ENCODE measurements around the gene PBX1. TPM values are rescaled to one million over a fixed set of nuclear protein-coding genes. Genes with fewer than 3 reads are reported as not detected.

The PBX1 gene
- total and polyA plus RNA-seq, 2 experiments from 2014 or later: 9.7 to 38.8 TPM

- H4K20me1 ChIP-seq (ENCODE audit: insufficient read depth): no peaks in the 10 kb centered on the region
- no peak overlapping the region for H3K4me3 ChIP-seq
- H3K79me2 ChIP-seq (ENCODE audit: insufficient read depth): peaks cover 26% of the 10 kb centered on the region
- TF ChIP-seq EZH2phosphoT487 (IDR thresholded peaks at IDR 0.05; ENCODE audit: insufficient read depth, low read depth) (no peak), EZH2 (IDR thresholded peaks at IDR 0.05; ENCODE audit: insufficient read depth, poor library complexity, severe bottlenecking) (no peak)
- no peak overlapping the region for H3K27ac ChIP-seq
- no peaks in the 10 kb centered on the region for H3K27me3 ChIP-seq (replicated peaks; ENCODE audit: insufficient read depth)
- H3K36me3 ChIP-seq (ENCODE audit: low read depth): no peaks in the 10 kb centered on the region
- H3K9me2 ChIP-seq (ENCODE audit: insufficient read depth): no peaks in the 10 kb centered on the region
- peaks cover 87% of the 10 kb centered on the region for H3F3A ChIP-seq (ENCODE audit: insufficient read depth)
- no peaks in the 10 kb centered on the region for H3K9me3 ChIP-seq (ENCODE audit: low read depth)
- H3K9ac ChIP-seq: no peak overlapping the region
- peaks cover 79% of the 10 kb centered on the region for H3K4me1 ChIP-seq (ENCODE audit: insufficient read depth)
- in situ Hi-C loops (cut with MboI): no loop called here
- WGBS, 2 experiments (ENCODE audit: low coverage in 1 of 2, low lambda C conversion rate in 2 of 2, missing lambda C conversion rate in 2 of 2): 98 to 100% methylated on average over 2 of the region's 2 CpGs
- DNase-seq: no peak
- H2AFZ ChIP-seq: no peak overlapping the region
- no peak overlapping the region for H3K4me2 ChIP-seq (ENCODE audit: unreplicated experiment)
These were observed 211.1 kb downstream of the PBX1 start for GRCh38 chr1:164770131-164770529.

GRCh38 chr1:164771041-164771618 lies 212.1 kb downstream of the PBX1 start:
- TF ChIP-seq EZH2 (IDR thresholded peaks at IDR 0.05; ENCODE audit: insufficient read depth, poor library complexity, severe bottlenecking) (no peak), EZH2phosphoT487 (IDR thresholded peaks at IDR 0.05; ENCODE audit: insufficient read depth, low read depth) (no peak)
- Histone ChIP-seq H3K36me3 (ENCODE audit: low read depth) (no peaks in the 10 kb centered on the region), H3K27me3 (replicated peaks; ENCODE audit: insufficient read depth) (no peaks in the 10 kb centered on the region), H2AFZ (peak overlapping the region; percentile 43), H3K27ac (peak overlapping the region; percentile 92), H3K79me2 (ENCODE audit: insufficient read depth) (peaks cover 36% of the 10 kb centered on the region), H3K4me3 (peak overlapping the region; percentile 25), H3K9me3 (ENCODE audit: low read depth) (no peaks in the 10 kb centered on the region), H3K9ac (peak overlapping the region; percentile 60), H3K9me2 (ENCODE audit: insufficient read depth) (no peaks in the 10 kb centered on the region), H4K20me1 (ENCODE audit: insufficient read depth) (no peaks in the 10 kb centered on the region), H3F3A (ENCODE audit: insufficient read depth) (peaks cover 79% of the 10 kb centered on the region), H3K4me2 (ENCODE audit: unreplicated experiment) (peak overlapping the region; percentile 81), H3K4me1 (ENCODE audit: insufficient read depth) (peaks cover 71% of the 10 kb centered on the region)
- DNase-seq: no peak
- in situ Hi-C loops (cut with MboI): no loop called here
- 17 to 23% methylated on average over 8 of the region's 8 CpGs for WGBS, 2 experiments (ENCODE audit: low coverage in 1 of 2, low lambda C conversion rate in 2 of 2, missing lambda C conversion rate in 2 of 2)

DNA sequence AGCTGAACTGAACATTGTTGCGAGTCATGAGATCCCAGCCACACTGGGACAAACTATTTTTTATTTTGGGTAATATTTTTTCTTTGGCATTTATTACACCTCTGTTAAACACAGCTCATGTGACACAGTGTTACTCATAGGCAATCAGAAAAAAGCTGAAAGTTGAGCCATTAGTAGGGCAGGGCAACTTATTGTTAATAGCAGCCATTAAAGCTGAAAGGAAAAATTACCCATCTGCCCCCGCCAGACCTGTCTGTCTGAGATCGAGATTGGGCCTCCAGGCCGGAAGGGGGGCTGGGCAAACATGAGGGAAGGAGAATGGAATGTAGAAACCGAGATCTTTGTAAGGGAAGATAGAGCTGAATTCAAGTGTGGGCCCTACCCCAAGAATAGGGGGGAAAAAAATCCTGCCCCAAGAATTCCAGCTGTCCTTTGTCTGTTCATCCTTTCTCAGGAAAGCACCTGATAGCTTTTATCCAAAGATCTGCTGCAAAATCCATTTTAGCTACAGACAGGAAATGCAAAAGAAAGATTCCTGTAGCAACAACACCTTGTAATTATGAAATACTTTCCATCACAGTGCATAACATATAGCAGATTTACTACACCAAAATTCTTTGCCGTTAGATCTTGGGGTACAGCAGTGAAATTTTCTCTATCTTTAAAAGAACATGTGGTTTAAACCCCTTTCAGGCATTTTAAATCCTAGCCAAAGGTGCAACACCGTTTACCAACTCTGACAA lies 212.8 kb downstream of the PBX1 start:
- peak; percentile 76 for DNase-seq
- peak overlapping the region; percentile 43 for H2AFZ ChIP-seq
- in situ Hi-C loops (cut with MboI): no loop called here
- peak overlapping the region; percentile 92 for H3K27ac ChIP-seq
- H4K20me1 ChIP-seq (ENCODE audit: insufficient read depth): no peaks in the 10 kb centered on the region
- peak overlapping the region; percentile 60 for H3K9ac ChIP-seq
- peaks cover 74% of the 10 kb centered on the region for H3F3A ChIP-seq (ENCODE audit: insufficient read depth)
- 16 to 17% methylated on average over 7 of the region's 7 CpGs for WGBS, 2 experiments (ENCODE audit: low coverage in 1 of 2, low lambda C conversion rate in 2 of 2, missing lambda C conversion rate in 2 of 2)
- no peaks in the 10 kb centered on the region for H3K27me3 ChIP-seq (replicated peaks; ENCODE audit: insufficient read depth)
- peaks cover 39% of the 10 kb centered on the region for H3K79me2 ChIP-seq (ENCODE audit: insufficient read depth)
- peak overlapping the region; percentile 81 for H3K4me2 ChIP-seq (ENCODE audit: unreplicated experiment)
- TF ChIP-seq EZH2phosphoT487 (IDR thresholded peaks at IDR 0.05; ENCODE audit: insufficient read depth, low read depth) (no peak), EZH2 (IDR thresholded peaks at IDR 0.05; ENCODE audit: insufficient read depth, poor library complexity, severe bottlenecking) (no peak)
- H3K4me3 ChIP-seq: peak overlapping the region; percentile 25
- peaks cover 64% of the 10 kb centered on the region for H3K4me1 ChIP-seq (ENCODE audit: insufficient read depth)
- no peaks in the 10 kb centered on the region for H3K9me2 ChIP-seq (ENCODE audit: insufficient read depth)
- H3K9me3 ChIP-seq (ENCODE audit: low read depth): no peaks in the 10 kb centered on the region
- no peaks in the 10 kb centered on the region for H3K36me3 ChIP-seq (ENCODE audit: low read depth)

GRCh38 chr1:164772635-164773034 lies 213.7 kb downstream of the PBX1 start:
- H3K27me3 ChIP-seq (replicated peaks; ENCODE audit: insufficient read depth): no peaks in the 10 kb centered on the region
- no peaks in the 10 kb centered on the region for H3K36me3 ChIP-seq (ENCODE audit: low read depth)
- no peaks in the 10 kb centered on the region for H3K9me2 ChIP-seq (ENCODE audit: insufficient read depth)
- H3F3A ChIP-seq (ENCODE audit: insufficient read depth): peaks cover 66% of the 10 kb centered on the region
- H3K4me3 ChIP-seq: no peak overlapping the region
- DNase-seq: peak; percentile 98
- H3K9me3 ChIP-seq (ENCODE audit: low read depth): no peaks in the 10 kb centered on the region
- no peaks in the 10 kb centered on the region for H4K20me1 ChIP-seq (ENCODE audit: insufficient read depth)
- peaks cover 56% of the 10 kb centered on the region for H3K4me1 ChIP-seq (ENCODE audit: insufficient read depth)
- no peak overlapping the region for H2AFZ ChIP-seq
- in situ Hi-C loops (cut with MboI): no loop called here
- H3K9ac ChIP-seq: peak overlapping the region; percentile 60
- H3K79me2 ChIP-seq (ENCODE audit: insufficient read depth): peaks cover 47% of the 10 kb centered on the region
- H3K4me2 ChIP-seq (ENCODE audit: unreplicated experiment): peak overlapping the region; percentile 81
- TF ChIP-seq EZH2phosphoT487 (IDR thresholded peaks at IDR 0.05; ENCODE audit: insufficient read depth, low read depth) (no peak), EZH2 (IDR thresholded peaks at IDR 0.05; ENCODE audit: insufficient read depth, poor library complexity, severe bottlenecking) (no peak)
- peak overlapping the region; percentile 92 for H3K27ac ChIP-seq
- 2 to 7% methylated on average over 4 of the region's 4 CpGs for WGBS, 2 experiments (ENCODE audit: low coverage in 1 of 2, low lambda C conversion rate in 2 of 2, missing lambda C conversion rate in 2 of 2)
